HepG2 (cell line): ENCODE measurements around the gene STAT4. TPM values are rescaled to one million over a fixed set of nuclear protein-coding genes. Genes with fewer than 3 reads are reported as not detected.

Source experiments
- CBFB ChIP-seq: sonication (generic); formaldehyde crosslinking; IDR thresholded peaks from 2 replicates; pipeline ENCODE4 v1.4.0; 2020; ENCODE audit warnings: missing genetic modification reagents
- E2F1 ChIP-seq: sonication (generic); formaldehyde crosslinking; IDR thresholded peaks from 2 replicates; pipeline ENCODE4 v1.5.0; 2020; ENCODE audit warnings: missing genetic modification reagents
- FOXM1 ChIP-seq: sonication (generic); formaldehyde crosslinking; IDR thresholded peaks from 2 replicates; pipeline ENCODE4 v1.5.0; 2020; ENCODE audit warnings: missing genetic modification reagents
- JUNB ChIP-seq: sonication (generic); formaldehyde crosslinking; IDR thresholded peaks from 2 replicates; pipeline ENCODE4 v1.8.0; 2022; ENCODE audit warnings: missing genetic modification reagents, mild to moderate bottlenecking, borderline replicate concordance
- JUND ChIP-seq: sonication (generic); formaldehyde crosslinking; IDR thresholded peaks from 2 replicates; pipeline ENCODE4 v1.8.0; 2022; ENCODE audit warnings: mild to moderate bottlenecking, missing genetic modification reagents
- KDM1A ChIP-seq: IDR thresholded peaks from 2 replicates; pipeline ENCODE4 v1.6.1; 2016; ENCODE audit warnings: missing compliant biosample characterization
- LCORL ChIP-seq, 2 experiments: fragments of 450-650 bp in 1 of 2; sonication (generic) in 1 of 2; formaldehyde crosslinking in 1 of 2; IDR thresholded peaks; 2 replicates each; pipeline versions ENCODE4 v1.5.0 to v1.6.1; 2017 to 2020; ENCODE audit warnings: antibody characterized with exemption in 1 of 2, missing genetic modification reagents in 1 of 2
- NCOR1 ChIP-seq: fragments of 200-600 bp; sonication (generic); IDR thresholded peaks from 2 replicates; pipeline ENCODE4 v1.7.0; 2017; ENCODE audit warnings: antibody characterized with exemption, low read length, borderline replicate concordance
- PITX1 ChIP-seq: sonication (generic); formaldehyde crosslinking; IDR thresholded peaks from 2 replicates; pipeline ENCODE4 v1.5.1; 2020; ENCODE audit warnings: mild to moderate bottlenecking, missing genetic modification reagents
- REXO4 ChIP-seq: sonication (generic); formaldehyde crosslinking; IDR thresholded peaks from 2 replicates; pipeline ENCODE4 v1.8.0; 2022; ENCODE audit warnings: missing genetic modification reagents, mild to moderate bottlenecking, borderline replicate concordance
- SIN3A ChIP-seq: IDR thresholded peaks from 2 replicates; pipeline ENCODE4 v1.6.1; 2011; ENCODE audit warnings: low read depth, mild to moderate bottlenecking, control low read depth, low read length, borderline replicate concordance
- SP4 ChIP-seq: sonication (generic); formaldehyde crosslinking; IDR thresholded peaks from 2 replicates; pipeline ENCODE4 v1.8.1; 2023; ENCODE audit warnings: mild to moderate bottlenecking, missing genetic modification reagents
- TAF15 ChIP-seq: fragments of 200-400 bp; formaldehyde crosslinking; IDR thresholded peaks from one replicate; pipeline ENCODE4 v1.6.1; 2018; ENCODE audit warnings: mild to moderate bottlenecking, low read depth, low read length; ENCODE audit not compliant: poor library complexity, severe bottlenecking
- ZBTB3 ChIP-seq: sonication (generic); formaldehyde crosslinking; IDR thresholded peaks from 2 replicates; pipeline ENCODE4 v1.4.0; 2020; ENCODE audit warnings: low read depth, mild to moderate bottlenecking, moderate library complexity, missing genetic modification reagents, borderline replicate concordance
- ZFYVE20 ChIP-seq: sonication (generic); formaldehyde crosslinking; IDR thresholded peaks from 2 replicates; pipeline ENCODE4 v1.8.0; 2023; ENCODE audit warnings: low read depth, mild to moderate bottlenecking, moderate library complexity, missing genetic modification reagents, borderline replicate concordance
- ZMYM2 ChIP-seq: sonication (generic); formaldehyde crosslinking; IDR thresholded peaks from 2 replicates; pipeline ENCODE4 v1.8.0; 2022; ENCODE audit warnings: mild to moderate bottlenecking, missing genetic modification reagents
- ZNF503 ChIP-seq: sonication (generic); formaldehyde crosslinking; IDR thresholded peaks from 2 replicates; pipeline ENCODE4 v1.4.0; 2020; ENCODE audit warnings: missing genetic modification reagents
- ZNF607 ChIP-seq: sonication (generic); formaldehyde crosslinking; IDR thresholded peaks from 2 replicates; pipeline ENCODE4 v1.5.1; 2020; ENCODE audit warnings: missing genetic modification reagents, mild to moderate bottlenecking, borderline replicate concordance
- ZNF619 ChIP-seq: sonication (generic); formaldehyde crosslinking; IDR thresholded peaks from 2 replicates; pipeline ENCODE4 v1.4.0; 2020; ENCODE audit warnings: mild to moderate bottlenecking, missing genetic modification reagents
- ZZZ3 ChIP-seq: sonication (generic); formaldehyde crosslinking; IDR thresholded peaks from 2 replicates; pipeline ENCODE4 v1.4.0; 2020; ENCODE audit warnings: missing genetic modification reagents, mild to moderate bottlenecking, borderline replicate concordance
- polyA plus RNA-seq, 8 experiments: library from polyadenylated mRNA; depleted of rRNA in 3 of 8; stranded (reverse) in 7 of 8; unstranded in 1 of 8; fragments of >200 nt; fragmentation: Illumina TruSeq in 4 of 8; extraction: Trizol in 4 of 8; gene quantifications; 2 replicates each; pipeline versions ENCODE4 v1.2.1 to v1.2.3, GENCODE V29; 2011 to 2016; ENCODE audit warnings: low read depth in 4 of 8, missing spikeins in 1 of 8, mixed read lengths in 1 of 8; ENCODE audit not compliant: insufficient read depth in 1 of 8
- total RNA-seq, 5 experiments: library from RNA; depleted of rRNA; stranded (reverse); fragments of >200 nt; fragmentation: Illumina TruSeq; extraction: Trizol; gene quantifications; 2 replicates each; pipeline ENCODE4 v1.2.3, GENCODE V29; 2016; ENCODE audit warnings: low read depth in 1 of 5
- TF ChIP-seq, protein P1 (sequence below): sonication (generic); formaldehyde crosslinking; IDR thresholded peaks from 2 replicates; pipeline ENCODE4 v1.4.0; 2020; ENCODE audit warnings: missing genetic modification reagents
- TF ChIP-seq, protein P2 (sequence below): sonication (generic); formaldehyde crosslinking; IDR thresholded peaks from 2 replicates; pipeline ENCODE4 v1.9.0; 2022; ENCODE audit warnings: low read depth, missing genetic modification reagents
- TF ChIP-seq, protein P3 (sequence below): IDR thresholded peaks from 2 replicates; pipeline ENCODE4 v1.6.1; 2012; ENCODE audit warnings: inconsistent platforms

Gene STAT4
- total and polyA plus RNA-seq, 2 of the 13 experiments (the other 11 are each of a cell fraction or from before 2014, with no cell fraction given): 0.37 TPM; not detected in 1

GRCh38 chr2:191013932-191014652 is 136.7 kb downstream of the STAT4 start, which contains the start of gene STAT1 (continued):
- TF ChIP-seq ZNF503 (CRISPR knock-in tag) (peak; percentile 68; the same call in 1 of the 2 replicates), ZNF619 (CRISPR knock-in tag) (peak; percentile 56; the same call in 1 of the 2 replicates), ZNF607 (CRISPR knock-in tag) (peak; percentile 94; the same call in 1 of the 2 replicates), ZBTB3 (peak; percentile 58; the same call in 1 of the 2 replicates), KDM1A (CRISPR knock-in tag) (no peak), SIN3A (peak; percentile 99), ZMYM2 (CRISPR knock-in tag) (peak; percentile 52; the same call in 1 of the 2 replicates), ZFYVE20 (CRISPR knock-in tag) (peak; percentile 95; the same call in 1 of the 2 replicates), CBFB (CRISPR knock-in tag) (peak; percentile 98), E2F1 (CRISPR knock-in tag) (peak; percentile 83; the same call in 1 of the 2 replicates), JUND (peak; percentile 52), SP4 (peak; percentile 96), NCOR1 (peak; percentile 83; the same call in 1 of the 2 replicates), PITX1 (CRISPR knock-in tag) (peak; percentile 83; the same call in 1 of the 2 replicates), ZZZ3 (CRISPR knock-in tag) (peak; percentile 90), FOXM1 (no peak; the same call in 1 of the 2 replicates), LCORL (IDR thresholded peaks at IDR 0.05) (no peak), LCORL (CRISPR knock-in tag; IDR thresholded peaks at IDR 0.05) (peak; percentile 91), JUNB (CRISPR knock-in tag) (no peak), REXO4 (CRISPR knock-in tag) (peak; percentile 80; the same call in 1 of the 2 replicates), TAF15 (no peak)
- TF ChIP-seq, protein P1, sequence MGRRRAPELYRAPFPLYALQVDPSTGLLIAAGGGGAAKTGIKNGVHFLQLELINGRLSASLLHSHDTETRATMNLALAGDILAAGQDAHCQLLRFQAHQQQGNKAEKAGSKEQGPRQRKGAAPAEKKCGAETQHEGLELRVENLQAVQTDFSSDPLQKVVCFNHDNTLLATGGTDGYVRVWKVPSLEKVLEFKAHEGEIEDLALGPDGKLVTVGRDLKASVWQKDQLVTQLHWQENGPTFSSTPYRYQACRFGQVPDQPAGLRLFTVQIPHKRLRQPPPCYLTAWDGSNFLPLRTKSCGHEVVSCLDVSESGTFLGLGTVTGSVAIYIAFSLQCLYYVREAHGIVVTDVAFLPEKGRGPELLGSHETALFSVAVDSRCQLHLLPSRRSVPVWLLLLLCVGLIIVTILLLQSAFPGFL (CRISPR knock-in tag): no peak
- TF ChIP-seq, protein P2, sequence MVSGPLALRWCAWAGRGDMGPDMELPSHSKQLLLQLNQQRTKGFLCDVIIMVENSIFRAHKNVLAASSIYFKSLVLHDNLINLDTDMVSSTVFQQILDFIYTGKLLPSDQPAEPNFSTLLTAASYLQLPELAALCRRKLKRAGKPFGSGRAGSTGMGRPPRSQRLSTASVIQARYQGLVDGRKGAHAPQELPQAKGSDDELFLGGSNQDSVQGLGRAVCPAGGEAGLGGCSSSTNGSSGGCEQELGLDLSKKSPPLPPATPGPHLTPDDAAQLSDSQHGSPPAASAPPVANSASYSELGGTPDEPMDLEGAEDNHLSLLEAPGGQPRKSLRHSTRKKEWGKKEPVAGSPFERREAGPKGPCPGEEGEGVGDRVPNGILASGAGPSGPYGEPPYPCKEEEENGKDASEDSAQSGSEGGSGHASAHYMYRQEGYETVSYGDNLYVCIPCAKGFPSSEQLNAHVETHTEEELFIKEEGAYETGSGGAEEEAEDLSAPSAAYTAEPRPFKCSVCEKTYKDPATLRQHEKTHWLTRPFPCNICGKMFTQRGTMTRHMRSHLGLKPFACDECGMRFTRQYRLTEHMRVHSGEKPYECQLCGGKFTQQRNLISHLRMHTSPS (CRISPR knock-in tag): peak; percentile 36; the same call in 1 of the 2 replicates
- TF ChIP-seq, protein P3, sequence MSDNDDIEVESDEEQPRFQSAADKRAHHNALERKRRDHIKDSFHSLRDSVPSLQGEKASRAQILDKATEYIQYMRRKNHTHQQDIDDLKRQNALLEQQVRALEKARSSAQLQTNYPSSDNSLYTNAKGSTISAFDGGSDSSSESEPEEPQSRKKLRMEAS: peak; percentile 98
